ENCODE measurements around the gene DENND1A. TPM values are rescaled to one million over a fixed set of nuclear protein-coding genes. Genes with fewer than 3 reads are reported as not detected.

Gene DENND1A
- total RNA-seq, 2 donors from 2014 or later: 17.8 to 36.6 TPM

DNA sequence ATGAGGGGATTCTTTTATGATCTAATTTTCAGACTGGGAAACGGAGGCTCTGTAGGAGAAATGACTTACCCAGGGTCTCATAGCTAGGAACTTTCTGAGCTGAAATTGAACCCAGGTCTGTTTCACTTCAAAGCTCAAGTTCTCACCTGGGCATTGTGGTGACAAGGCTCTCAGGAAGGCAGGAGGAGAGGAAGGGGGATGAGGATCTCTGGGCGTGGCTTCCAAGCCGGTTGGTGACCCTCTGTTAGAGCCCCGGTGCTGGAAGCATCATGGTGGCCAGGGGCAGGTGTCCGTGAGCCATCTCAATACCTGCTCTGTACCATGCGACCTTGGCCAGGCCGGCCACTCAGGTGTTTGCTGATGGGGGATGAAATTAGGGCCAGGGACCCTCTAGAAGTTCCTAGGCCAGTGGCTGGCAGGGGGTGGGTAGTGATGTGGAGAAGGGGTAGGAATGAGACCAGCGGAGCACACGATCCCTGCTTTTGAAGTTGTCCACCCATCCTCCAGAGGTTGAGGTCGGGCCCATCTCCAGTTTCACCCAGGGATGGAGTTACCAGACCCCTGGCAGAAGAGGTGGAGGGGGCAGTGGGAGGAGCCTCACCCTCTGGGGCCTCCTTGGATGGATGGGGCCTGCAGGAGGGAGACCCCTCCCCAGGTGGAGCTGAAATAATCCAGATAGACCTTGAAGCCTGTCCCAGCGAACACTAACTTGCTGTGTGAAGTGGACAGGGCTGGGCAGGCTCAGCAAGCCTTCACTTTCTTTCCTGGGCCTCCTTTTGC, 568.0 kb downstream of the DENND1A start:
- ATAC-seq (ENCODE audit: insufficient number of reproducible peaks, low FRiP score, low read depth) (no peak), DNase-seq (ENCODE audit: low spot score) (no peak)
- H3K4me1 ChIP-seq (ENCODE audit: control insufficient read depth in 1 of 2, low read depth in 2 of 2): no peaks in the 10 kb centered on the region
- H3K36me3 ChIP-seq: no peaks in the 10 kb centered on the region
- no peaks in the 10 kb centered on the region for H3K9me3 ChIP-seq
- no peak overlapping the region for H3K27ac ChIP-seq
- H3K27me3 ChIP-seq (replicated peaks; ENCODE audit: insufficient read depth): no peaks in the 10 kb centered on the region
- no peak overlapping the region for H3K4me3 ChIP-seq
- TF ChIP-seq, protein P1, sequence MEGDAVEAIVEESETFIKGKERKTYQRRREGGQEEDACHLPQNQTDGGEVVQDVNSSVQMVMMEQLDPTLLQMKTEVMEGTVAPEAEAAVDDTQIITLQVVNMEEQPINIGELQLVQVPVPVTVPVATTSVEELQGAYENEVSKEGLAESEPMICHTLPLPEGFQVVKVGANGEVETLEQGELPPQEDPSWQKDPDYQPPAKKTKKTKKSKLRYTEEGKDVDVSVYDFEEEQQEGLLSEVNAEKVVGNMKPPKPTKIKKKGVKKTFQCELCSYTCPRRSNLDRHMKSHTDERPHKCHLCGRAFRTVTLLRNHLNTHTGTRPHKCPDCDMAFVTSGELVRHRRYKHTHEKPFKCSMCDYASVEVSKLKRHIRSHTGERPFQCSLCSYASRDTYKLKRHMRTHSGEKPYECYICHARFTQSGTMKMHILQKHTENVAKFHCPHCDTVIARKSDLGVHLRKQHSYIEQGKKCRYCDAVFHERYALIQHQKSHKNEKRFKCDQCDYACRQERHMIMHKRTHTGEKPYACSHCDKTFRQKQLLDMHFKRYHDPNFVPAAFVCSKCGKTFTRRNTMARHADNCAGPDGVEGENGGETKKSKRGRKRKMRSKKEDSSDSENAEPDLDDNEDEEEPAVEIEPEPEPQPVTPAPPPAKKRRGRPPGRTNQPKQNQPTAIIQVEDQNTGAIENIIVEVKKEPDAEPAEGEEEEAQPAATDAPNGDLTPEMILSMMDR (IDR thresholded peaks at IDR 0.05): no peak

DNA sequence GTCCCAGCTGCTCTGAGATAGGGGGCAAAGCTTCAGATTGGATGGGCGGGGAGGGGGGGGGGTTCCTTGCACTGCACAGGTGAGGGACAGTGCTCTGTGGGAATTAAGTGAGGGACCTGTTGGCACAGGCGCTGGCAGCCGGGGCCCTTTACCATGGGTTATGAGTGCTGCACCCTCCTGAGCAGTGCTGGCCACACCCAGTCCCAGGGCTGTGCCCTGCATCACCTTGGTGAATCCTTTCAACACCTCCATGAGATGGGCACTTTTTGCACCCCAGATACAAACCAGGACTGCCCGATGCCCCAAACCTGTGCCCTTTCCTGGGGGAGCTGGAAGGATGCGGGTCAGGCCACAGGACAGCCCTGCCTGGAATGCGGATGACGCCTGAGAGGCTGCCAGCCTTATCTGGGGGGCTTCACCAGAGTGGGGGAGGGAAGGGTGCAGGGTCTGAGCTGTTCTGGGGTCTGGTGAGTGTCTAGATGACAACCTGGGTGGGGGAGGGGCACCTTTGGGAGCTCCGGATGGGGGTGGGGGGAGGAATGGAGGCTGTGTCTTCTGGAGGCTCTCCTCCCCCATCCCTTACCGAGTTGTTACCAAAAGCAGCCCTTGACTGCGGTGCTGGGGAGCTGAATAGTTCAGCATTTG, 568.7 kb downstream of the DENND1A start:
- H3K27me3 ChIP-seq (replicated peaks; ENCODE audit: insufficient read depth): no peaks in the 10 kb centered on the region
- H3K27ac ChIP-seq: no peak overlapping the region
- DNase-seq (ENCODE audit: low spot score): no peak
- no peak overlapping the region for H3K4me3 ChIP-seq
- TF ChIP-seq, protein P1 (IDR thresholded peaks at IDR 0.05): no peak
- H3K9me3 ChIP-seq: no peaks in the 10 kb centered on the region
- H3K4me1 ChIP-seq (ENCODE audit: control insufficient read depth in 1 of 2, low read depth in 2 of 2): no peaks in the 10 kb centered on the region
- ATAC-seq (ENCODE audit: insufficient number of reproducible peaks, low FRiP score, low read depth): no peak
- H3K36me3 ChIP-seq: no peaks in the 10 kb centered on the region

DNA sequence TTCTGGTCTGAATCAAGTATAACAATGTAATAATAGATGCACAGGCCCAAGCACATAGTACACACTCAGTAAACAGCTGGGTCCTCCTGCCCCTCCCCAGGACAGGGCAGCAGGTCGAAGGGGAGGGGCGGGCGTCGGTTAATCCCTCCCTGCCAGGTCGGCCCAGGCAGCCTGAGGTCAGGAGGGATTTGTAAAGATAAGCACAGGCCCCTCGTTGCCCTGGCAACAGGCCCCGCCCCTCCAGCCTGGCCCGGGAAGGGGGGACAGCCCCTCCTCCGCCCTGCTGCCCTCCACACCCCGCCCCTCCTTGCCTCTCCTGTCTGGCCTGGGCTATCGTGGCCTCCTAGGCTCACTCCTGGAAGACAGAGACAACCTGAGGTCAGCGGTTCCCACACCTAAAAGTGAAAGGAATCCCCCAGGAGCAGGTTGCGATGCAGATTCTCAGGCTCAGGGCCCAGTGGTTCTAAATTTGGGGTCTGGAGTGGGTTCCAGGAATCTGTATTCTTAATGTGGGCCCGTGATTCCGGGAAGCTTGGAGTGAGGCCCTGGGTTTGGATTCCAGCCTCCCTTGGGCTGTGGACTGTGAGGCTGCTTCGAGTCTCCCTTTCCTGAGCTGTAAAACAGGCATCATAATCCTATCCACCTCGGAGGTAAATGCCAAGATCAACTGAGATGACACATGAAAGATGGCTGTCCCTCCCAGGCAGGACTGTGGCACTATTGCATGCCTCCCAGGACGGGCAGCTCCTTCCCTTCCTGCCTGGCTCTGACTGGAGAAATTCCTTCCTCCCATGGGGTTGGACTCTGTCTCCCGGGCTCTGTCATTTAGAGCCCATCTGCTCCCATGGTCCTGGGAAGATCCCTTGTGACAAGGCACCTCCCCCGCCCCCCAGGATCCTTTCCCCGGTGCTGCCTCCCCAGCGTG, 569.5 kb downstream of the DENND1A start:
- no peak overlapping the region for H3K27ac ChIP-seq
- no peak for DNase-seq (ENCODE audit: low spot score)

DNA sequence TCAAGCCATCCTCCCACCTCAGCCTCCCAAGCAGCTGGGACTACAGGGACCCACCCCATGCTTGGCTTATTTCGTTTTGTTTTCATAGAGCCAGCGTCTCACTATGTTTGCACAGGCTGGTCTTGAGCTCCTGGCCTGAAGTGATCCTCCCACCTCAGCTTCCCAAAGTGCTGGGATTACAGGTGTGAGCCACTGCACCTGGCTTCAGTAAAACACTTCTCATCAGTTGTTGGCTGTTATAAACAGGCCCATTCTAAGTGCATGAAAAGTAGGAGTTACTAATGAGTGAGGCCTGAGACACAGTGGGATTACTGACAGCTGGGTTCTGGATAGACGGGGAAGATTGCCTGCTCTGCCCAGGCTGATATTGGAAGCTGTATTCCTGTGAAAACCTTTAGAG, 570.4 kb downstream of the DENND1A start:
- no peaks in the 10 kb centered on the region for H3K9me3 ChIP-seq
- ATAC-seq (ENCODE audit: insufficient number of reproducible peaks, low FRiP score, low read depth) (no peak), DNase-seq (ENCODE audit: low spot score) (no peak)
- H3K27me3 ChIP-seq (replicated peaks; ENCODE audit: insufficient read depth): no peaks in the 10 kb centered on the region
- no peaks in the 10 kb centered on the region for H3K4me1 ChIP-seq (ENCODE audit: control insufficient read depth in 1 of 2, low read depth in 2 of 2)
- no peak overlapping the region for H3K27ac ChIP-seq
- TF ChIP-seq, protein P1 (IDR thresholded peaks at IDR 0.05): no peak
- no peak overlapping the region for H3K4me3 ChIP-seq
- H3K36me3 ChIP-seq: no peaks in the 10 kb centered on the region

More for the DNA sequence above, 569.5 kb downstream of the DENND1A start:
- Histone ChIP-seq H3K9me3 (no peaks in the 10 kb centered on the region), H3K4me1 (ENCODE audit: control insufficient read depth in 1 of 2, low read depth in 2 of 2) (no peaks in the 10 kb centered on the region), H3K36me3 (no peaks in the 10 kb centered on the region), H3K27me3 (replicated peaks; ENCODE audit: insufficient read depth) (no peaks in the 10 kb centered on the region), H3K4me3 (no peak overlapping the region)
- ATAC-seq (ENCODE audit: insufficient number of reproducible peaks, low FRiP score, low read depth): no peak
- TF ChIP-seq, protein P1 (IDR thresholded peaks at IDR 0.05): no peak

DNA sequence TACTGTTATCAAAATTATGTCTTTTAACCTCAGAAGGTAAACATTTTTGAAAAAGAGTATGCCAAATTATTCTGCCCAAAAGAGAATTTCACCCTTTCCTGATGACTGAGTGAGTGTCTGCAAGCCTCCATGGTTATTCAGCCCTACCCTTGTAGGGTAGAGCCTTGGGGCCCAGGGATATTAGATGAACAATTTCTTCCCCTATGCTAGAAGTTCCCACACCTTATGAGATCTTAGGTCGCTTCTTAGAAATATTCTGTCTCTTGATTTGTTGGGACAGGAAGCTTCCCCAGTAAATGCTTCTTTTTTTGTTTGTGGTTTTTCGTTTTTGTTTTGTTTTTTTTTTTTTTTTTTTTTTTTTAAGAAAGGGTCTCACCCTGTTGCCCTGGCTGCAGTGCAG, 570.8 kb downstream of the DENND1A start:
- no peak for ATAC-seq (ENCODE audit: insufficient number of reproducible peaks, low FRiP score, low read depth)

More for the DNA sequence above, 570.8 kb downstream of the DENND1A start:
- TF ChIP-seq, protein P1 (IDR thresholded peaks at IDR 0.05): no peak
- no peaks in the 10 kb centered on the region for H3K36me3 ChIP-seq
- no peaks in the 10 kb centered on the region for H3K27me3 ChIP-seq (replicated peaks; ENCODE audit: insufficient read depth)
- no peak overlapping the region for H3K27ac ChIP-seq
- peaks cover 0 to 3% of the 10 kb centered on the region in 2 donors for H3K4me1 ChIP-seq (ENCODE audit: control insufficient read depth in 1 of 2, low read depth in 2 of 2)
- no peak overlapping the region for H3K4me3 ChIP-seq
- DNase-seq (ENCODE audit: low spot score): no peak
- no peaks in the 10 kb centered on the region for H3K9me3 ChIP-seq

Data from thoracic aorta (tissue), 2 donors.